ENCODE data around the gene PPT2.

The PPT2 gene

DNA sequence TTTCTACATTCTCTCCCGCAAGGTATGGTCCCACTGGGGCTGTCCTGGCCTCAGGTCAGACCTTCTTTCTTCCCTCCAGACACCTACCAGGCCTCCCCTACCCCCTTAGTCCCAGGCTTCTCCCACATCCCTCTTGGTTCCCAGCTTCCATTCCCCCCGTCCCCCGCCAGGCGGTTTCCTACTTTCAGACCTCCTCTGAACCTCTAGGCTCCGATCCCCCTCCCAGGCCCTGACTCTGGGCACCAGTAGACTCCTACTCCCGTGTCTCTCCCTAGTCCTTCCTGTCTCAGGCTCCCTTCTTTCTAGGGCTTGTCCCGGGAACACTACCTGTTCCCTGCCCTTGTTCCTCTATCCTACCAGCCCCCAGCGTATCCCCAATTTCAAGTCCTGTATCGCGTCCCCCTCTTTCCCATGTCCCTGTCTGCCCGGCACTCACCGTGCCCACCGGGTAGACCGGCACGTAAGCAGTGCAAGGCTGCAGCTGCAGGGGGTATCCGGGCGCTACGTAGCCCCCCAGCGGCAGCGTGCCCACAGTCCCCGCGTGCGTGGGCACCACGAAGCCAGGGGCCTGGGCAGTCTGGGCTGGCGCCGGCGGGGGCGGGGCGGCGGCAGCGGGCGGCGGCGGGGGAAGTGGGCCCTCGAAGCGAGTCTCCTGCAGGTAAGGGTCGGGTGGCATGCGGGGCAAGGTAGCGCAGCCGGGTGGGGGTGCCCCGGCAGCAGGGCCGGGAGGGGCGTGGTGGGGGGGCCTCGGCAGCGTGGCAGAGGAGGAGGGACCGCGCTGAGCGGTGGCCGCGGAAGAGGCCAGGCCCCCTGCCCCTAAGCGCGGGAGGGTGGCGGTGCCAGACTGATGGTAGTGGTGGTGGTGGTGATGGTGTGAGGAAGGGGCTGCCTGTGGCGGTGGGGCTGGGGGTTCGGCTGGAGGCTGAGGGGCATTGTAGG is 3.7 kb upstream of the PPT2 start:
- no peaks in the 10 kb centered on the region for H3K9me2 ChIP-seq (replicated peaks; ENCODE audit: low read depth, low read length)
- H3K4me3 ChIP-seq (ENCODE audit: low read length, poor library complexity, severe bottlenecking), result no peak overlapping the region
- no peaks in the 10 kb centered on the region for H3F3A ChIP-seq (ENCODE audit: low read depth)
- H3K27me3 ChIP-seq (ENCODE audit: insufficient read depth, low read length, poor library complexity, severe bottlenecking), result no peaks in the 10 kb centered on the region
- no peaks in the 10 kb centered on the region for H3K9me3 ChIP-seq (ENCODE audit: insufficient read depth, low read depth, low read length)
- H3K79me2 ChIP-seq (ENCODE audit: insufficient read depth, low read length), result peaks cover 6% of the 10 kb centered on the region
- H3K36me3 ChIP-seq (ENCODE audit: insufficient read depth, low read length), result no peaks in the 10 kb centered on the region
- H3K4me1 ChIP-seq (ENCODE audit: insufficient read depth, low read length, poor library complexity, severe bottlenecking), result peaks cover 13% of the 10 kb centered on the region
- H3K4me2 ChIP-seq (ENCODE audit: low read depth, low read length, poor library complexity, severe bottlenecking), result no peak overlapping the region
- H4K20me1 ChIP-seq (ENCODE audit: insufficient read depth, low read length, poor library complexity, severe bottlenecking), result no peaks in the 10 kb centered on the region
- no peak overlapping the region for H3K9ac ChIP-seq (ENCODE audit: low read depth, low read length, poor library complexity, severe bottlenecking)
- H2AFZ ChIP-seq (ENCODE audit: low read length), result no peak overlapping the region
- TF ChIP-seq EZH2phosphoT487 (IDR thresholded peaks at IDR 0.05; ENCODE audit: borderline replicate concordance) (no peak), CTCF (conservative IDR thresholded peaks at IDR 0.05; ENCODE audit: low read length) (no peak)

- H3K9me2 ChIP-seq (replicated peaks; ENCODE audit: low read depth, low read length), result no peaks in the 10 kb centered on the region
- no peaks in the 10 kb centered on the region for H3F3A ChIP-seq (ENCODE audit: low read depth)
- H3K4me3 ChIP-seq (ENCODE audit: low read length, poor library complexity, severe bottlenecking), result no peak overlapping the region
- no peak overlapping the region for H3K4me2 ChIP-seq (ENCODE audit: low read depth, low read length, poor library complexity, severe bottlenecking)
- no peaks in the 10 kb centered on the region for H3K27me3 ChIP-seq (ENCODE audit: insufficient read depth, low read length, poor library complexity, severe bottlenecking)
- no peak for TF ChIP-seq EZH2phosphoT487 (IDR thresholded peaks at IDR 0.05; ENCODE audit: borderline replicate concordance)
- TF ChIP-seq CTCF (conservative IDR thresholded peaks at IDR 0.05; ENCODE audit: low read length), result no peak
- no peak overlapping the region for H2AFZ ChIP-seq (ENCODE audit: low read length)
- no peaks in the 10 kb centered on the region for H3K9me3 ChIP-seq (ENCODE audit: insufficient read depth, low read depth, low read length)
- peaks cover 15% of the 10 kb centered on the region for H3K79me2 ChIP-seq (ENCODE audit: insufficient read depth, low read length)
- no peaks in the 10 kb centered on the region for H4K20me1 ChIP-seq (ENCODE audit: insufficient read depth, low read length, poor library complexity, severe bottlenecking)
- H3K9ac ChIP-seq (ENCODE audit: low read depth, low read length, poor library complexity, severe bottlenecking), result peak overlapping the region; percentile 9
- H3K4me1 ChIP-seq (ENCODE audit: insufficient read depth, low read length, poor library complexity, severe bottlenecking), result peaks cover 21% of the 10 kb centered on the region
- H3K36me3 ChIP-seq (ENCODE audit: insufficient read depth, low read length), result no peaks in the 10 kb centered on the region
Measured at GRCh38 chr6:32151181-32151862, 2.6 kb upstream of the PPT2 start.

DNA sequence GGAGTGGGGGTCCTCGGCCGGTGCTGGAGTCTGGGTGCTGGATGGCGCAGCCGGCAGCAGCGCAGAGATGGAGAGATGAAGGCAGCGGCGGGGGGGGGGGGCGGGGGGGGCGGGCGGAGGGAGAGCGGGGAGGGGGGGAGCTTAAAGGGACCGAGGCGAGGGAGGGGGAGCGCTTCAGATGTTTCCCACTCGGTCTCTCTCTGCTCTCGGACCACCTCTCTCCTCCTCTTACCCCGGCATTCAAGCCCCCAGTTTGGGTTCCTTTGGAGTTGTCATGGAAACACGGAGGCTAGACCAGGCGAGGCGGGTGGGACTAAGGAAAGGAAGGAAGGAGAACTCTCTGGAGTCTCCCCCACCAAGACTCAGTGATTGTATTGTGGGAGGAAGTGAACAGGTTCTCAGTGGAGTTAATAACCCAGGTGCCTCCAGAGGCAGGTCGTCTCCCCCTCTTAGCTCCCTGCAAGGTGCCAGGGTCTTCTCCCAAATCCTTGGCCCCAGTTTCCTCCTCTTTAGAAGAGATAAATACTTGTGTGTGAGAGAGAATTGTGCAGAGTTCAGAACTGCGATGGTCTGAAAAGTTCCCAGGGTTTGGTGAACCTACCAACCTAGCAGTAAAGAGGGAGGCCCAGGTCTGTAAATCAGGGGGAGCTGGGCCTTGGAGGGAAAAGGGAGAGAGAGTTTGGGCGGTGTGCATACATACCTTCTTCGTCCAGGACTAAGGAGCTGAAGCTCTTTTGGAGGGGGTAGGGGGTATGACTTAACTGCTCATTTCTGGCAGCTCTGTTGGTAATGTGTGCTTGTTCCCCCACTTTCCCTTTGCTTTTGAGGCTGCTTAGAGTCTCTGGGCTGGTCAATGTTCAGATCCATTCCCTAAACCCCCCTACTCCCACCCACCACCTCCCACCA is 1.8 kb upstream of the PPT2 start, which contains the start of gene PRRT1:
Gene PRRT1 (minus strand): TSS at position 77 of the 906 bp plus-strand sequence. CDS start 112 bp downstream, outside the sequence.
- Histone ChIP-seq H2AFZ (ENCODE audit: low read length) (no peak within 1 kb of the TSS), H4K20me1 (ENCODE audit: insufficient read depth, low read length, poor library complexity, severe bottlenecking) (no peaks in the 10 kb centered on the region), H3K36me3 (ENCODE audit: insufficient read depth, low read length) (no peaks in the 10 kb centered on the region), H3K9ac (ENCODE audit: low read depth, low read length, poor library complexity, severe bottlenecking) (peak within 1 kb of the TSS; percentile 9), H3F3A (ENCODE audit: low read depth) (no peaks in the 10 kb centered on the region), H3K4me2 (ENCODE audit: low read depth, low read length, poor library complexity, severe bottlenecking) (no peak within 1 kb of the TSS), H3K27me3 (ENCODE audit: insufficient read depth, low read length, poor library complexity, severe bottlenecking) (no peaks in the 10 kb centered on the region), H3K9me2 (replicated peaks; ENCODE audit: low read depth, low read length) (no peaks in the 10 kb centered on the region), H3K4me1 (ENCODE audit: insufficient read depth, low read length, poor library complexity, severe bottlenecking) (peaks cover 21% of the 10 kb centered on the region), H3K79me2 (ENCODE audit: insufficient read depth, low read length) (peaks cover 17% of the 10 kb centered on the region), H3K4me3 (ENCODE audit: low read length, poor library complexity, severe bottlenecking) (no peak within 1 kb of the TSS), H3K9me3 (ENCODE audit: insufficient read depth, low read depth, low read length) (no peaks in the 10 kb centered on the region)
- TF ChIP-seq EZH2phosphoT487 (IDR thresholded peaks at IDR 0.05; ENCODE audit: borderline replicate concordance) (no peak), CTCF (conservative IDR thresholded peaks at IDR 0.05; ENCODE audit: low read length) (no peak)
